Forelimb muscle (tissue), 1 donor: ENCODE data around the gene ARAP1. TPM values are rescaled to one million over a fixed set of nuclear protein-coding genes. Genes with fewer than 3 reads are reported as not detected.

Experiments used
- DNase-seq: peaks from one replicate; pipeline ENCODE4 v3.0.0-alpha.2; 2013; ENCODE audit warnings: low read depth
- polyA plus RNA-seq: library from polyadenylated mRNA; unstranded; fragments of 120-200 nt; gene quantifications from one replicate; pipeline ENCODE4 v1.2.1, GENCODE V29; 2013; ENCODE audit not compliant: insufficient read length

Gene ARAP1
- polyA plus RNA-seq, 1 donor = 55.3 TPM

DNA sequence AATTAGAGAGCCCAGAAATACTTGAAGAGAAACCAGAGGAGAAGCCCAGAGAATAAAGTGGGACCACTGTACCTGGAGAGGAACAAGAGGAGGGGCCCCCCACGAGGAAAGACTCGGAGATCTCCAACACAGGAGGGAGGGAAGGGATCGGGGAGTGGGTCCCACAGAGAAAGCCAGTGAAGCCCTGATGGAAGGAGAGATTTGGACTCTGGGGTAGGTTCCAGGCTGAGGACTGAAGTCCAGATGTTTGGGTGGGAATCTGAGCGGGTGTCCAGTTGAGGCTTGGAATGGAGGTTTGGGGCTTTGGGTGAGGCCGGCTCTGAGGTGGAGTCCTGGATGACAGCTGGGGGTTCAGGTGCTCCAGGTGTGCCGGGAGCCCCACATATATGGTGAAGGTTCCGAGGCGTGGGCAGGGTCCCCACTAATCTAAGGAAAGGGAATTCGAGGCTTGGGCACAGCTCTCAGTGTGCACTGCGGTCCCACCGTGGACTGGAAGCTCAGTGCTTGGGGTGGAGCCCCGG lies 110.6 kb downstream of the ARAP1 start:
- no peak for DNase-seq

DNA sequence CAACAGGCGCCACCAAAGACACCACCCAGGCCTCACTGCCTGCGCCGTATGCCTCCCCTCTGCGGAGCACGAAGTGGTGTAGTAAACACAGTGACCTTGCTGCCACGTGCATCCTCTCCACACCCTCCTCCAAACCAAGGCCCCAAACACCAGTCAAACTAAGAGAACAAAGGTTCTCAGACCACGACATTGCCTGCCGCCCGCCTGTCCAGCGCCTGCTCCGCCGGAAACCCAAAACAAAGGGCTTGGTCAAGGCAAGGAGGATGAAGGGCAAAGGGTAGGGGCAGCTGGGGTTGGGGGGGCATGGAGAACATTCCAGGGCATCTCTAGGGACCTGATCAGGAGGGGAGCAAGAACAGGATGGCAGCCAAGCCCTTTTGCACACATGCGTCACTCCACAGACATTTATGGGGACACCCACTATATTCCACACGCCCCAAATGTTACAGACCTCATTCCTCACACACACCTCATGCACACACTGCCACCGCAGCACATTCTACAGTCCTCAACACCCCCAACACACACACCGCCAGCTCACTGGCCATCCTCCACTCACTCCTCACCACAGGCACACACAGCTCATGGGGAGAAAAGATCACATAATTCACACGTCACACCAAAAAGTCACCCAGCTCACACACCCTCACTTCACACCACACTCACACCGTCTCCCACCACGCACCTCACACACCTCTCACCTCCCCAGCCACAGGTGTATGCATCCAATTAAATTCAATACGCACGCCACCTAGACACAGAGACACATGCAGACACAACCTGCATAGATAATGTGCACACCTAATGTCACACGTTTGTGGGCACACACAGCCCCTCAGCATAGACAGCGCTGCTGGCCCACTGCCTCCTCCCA lies 112.5 kb downstream of the ARAP1 start:
- no peak for DNase-seq

DNA sequence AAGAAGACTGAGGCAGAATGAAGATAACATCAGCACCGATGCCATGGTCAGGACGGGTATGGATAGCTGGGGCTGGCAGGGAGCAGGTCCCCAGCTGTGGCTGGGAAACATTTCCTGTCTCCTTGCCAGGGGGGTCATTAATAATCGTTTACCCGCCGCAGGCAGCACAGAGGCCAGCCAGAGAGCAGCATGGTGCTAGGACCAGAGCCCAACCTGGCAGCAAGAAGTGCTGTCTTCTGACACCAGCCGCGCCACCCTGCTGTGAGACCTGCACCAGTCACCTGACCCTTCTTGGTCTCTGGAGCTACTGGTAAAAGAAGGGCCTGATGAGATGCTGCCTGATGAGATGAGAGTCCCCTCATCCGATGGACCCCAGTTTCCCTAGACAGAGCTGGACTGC lies 114.3 kb downstream of the ARAP1 start:
- no peak for DNase-seq

DNA sequence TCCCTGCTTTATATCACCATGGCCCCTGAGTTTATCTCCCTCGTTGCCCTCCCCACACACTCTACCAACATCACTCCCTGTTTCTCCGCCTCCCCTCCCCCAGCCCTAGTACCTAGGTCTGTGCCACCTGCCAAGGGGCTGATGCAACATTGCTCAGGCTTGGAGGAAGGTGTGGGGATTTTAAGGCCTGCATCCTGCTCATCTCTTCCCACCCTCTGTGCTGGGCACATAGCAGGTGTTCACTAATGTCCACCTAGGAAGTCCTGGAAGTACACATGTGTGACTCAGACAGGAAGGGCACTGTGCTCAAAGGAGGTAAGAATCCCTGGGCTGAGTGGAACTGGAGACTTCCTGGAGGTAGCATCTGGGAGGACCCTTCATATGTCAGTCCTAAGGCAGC lies 115.0 kb downstream of the ARAP1 start:
- no peak for DNase-seq

DNA sequence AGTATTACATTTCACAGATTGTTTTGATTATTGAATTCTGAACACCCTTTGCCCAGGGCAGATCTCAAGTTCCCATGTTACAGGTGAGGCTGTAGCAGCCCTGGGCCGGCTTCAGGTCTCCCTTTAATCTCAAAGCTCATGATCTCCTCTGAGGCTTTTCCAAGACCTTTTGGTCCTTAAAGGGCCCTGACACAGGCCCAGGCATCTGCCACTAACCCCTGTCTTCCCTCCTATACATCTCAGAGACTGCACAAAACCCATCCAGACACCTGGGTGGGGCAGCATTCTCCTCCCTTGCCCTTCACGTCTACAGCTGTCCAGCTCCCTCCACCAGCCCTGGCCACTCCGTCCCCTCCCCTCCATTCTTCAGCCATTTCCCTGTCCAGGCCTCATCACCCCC lies 115.8 kb downstream of the ARAP1 start:
- DNase-seq = no peak

DNA sequence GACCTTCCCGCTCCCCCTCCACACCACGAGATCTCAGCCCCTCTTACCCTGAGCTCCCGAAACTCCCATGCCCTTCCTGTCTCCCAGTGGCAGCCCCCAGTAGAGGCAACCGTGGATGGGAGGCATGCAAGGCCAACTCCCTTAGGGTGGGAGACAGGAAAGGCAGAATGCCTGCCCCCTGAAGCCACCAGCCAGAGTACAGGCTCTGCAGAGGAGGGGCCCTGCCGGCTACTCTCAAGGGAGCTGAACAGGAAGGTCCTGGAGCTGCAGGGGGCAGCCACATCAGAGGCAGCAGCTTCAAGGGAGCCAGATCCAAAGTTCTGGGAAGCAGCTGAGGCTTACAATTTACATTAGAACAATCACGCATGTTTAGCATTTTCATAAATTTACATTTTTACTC lies 116.3 kb downstream of the ARAP1 start:
- no peak for DNase-seq

DNA sequence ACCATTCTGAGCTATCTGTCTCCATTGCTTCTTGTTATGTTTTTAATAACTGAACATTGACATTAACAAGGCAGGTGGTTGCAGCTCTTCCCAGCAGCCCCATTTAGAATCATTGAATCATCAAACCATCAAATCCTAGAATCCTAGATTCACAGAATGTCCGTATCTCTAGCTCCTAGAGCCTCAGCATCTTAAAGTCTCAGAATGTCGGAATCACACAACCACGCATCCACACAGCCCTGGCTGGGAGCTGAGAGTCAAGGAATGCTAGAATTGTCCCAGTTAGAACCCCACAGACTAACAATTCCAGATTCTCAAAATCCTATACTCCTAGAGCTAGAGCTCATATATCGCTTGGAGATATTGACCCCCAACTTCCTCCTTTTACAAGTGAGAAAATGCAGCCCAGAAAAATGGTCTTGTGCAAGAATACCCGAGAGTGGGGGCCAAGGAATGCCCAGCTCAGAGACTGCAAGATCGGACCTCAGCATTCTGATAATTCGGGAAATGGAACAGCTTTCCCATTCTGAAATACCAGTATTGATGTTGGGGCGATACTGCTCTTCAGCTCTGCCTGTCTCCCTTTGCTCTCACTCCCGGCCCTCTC lies 116.8 kb downstream of the ARAP1 start:
- no peak for DNase-seq

Other genes with a start within 250 kb of the ARAP1 start
- gene PDE2A, start 78.0 kb downstream of the ARAP1 start, polyA plus RNA-seq = 18.1 TPM
- 49.5 TPM for gene STARD10, start 41.6 kb upstream of the ARAP1 start, polyA plus RNA-seq
- gene ATG16L2, start 62.0 kb upstream of the ARAP1 start, polyA plus RNA-seq = 18.2 TPM